K562 (cell line): ENCODE measurements around the gene RNF2. TPM values are rescaled to one million over a fixed set of nuclear protein-coding genes. Genes with fewer than 3 reads are reported as not detected.

Experiments used
- ATAC-seq: fragments of 200-7000 bp; cut with Tn5 transposase; 3 replicates; pipeline ENCODE4 v1.9.1; 2020; ENCODE audit warnings: moderate library complexity
- BruUV-seq: library from RNA; stranded (reverse); fragments of 400-500 nt; replicated peaks from 2 replicates; lab custom pipeline; 2021; lab: Mats Ljungman, UMichigan
- CTCF ChIA-PET: fragments of 300-600 bp; formaldehyde crosslinking; extraction: SDS; loops from one replicate; lab custom pipeline; 2021; ENCODE audit warnings: low intra/inter-chr PET ratio; lab: Yijun Ruan, JAX
- POLR2A ChIA-PET: fragments of 300-600, 350-650 bp; sonication (Branson Sonifier 250); formaldehyde crosslinking; extraction: SDS; loops from one replicate; lab custom pipeline; 2021; ENCODE audit warnings: antibody characterized with exemption, inconsistent platforms; lab: Yijun Ruan, JAX
- DNase-seq, 4 experiments: peaks; one replicate each; pipeline versions ENCODE4 v3.0.0 to v3.0.0-alpha.2; 2011 to 2018; ENCODE audit warnings: low spot score in 3 of 4, mixed read lengths in 3 of 4; ENCODE audit errors: extremely low read depth in 1 of 4
- FAIRE-seq: peaks from 2 replicates; lab custom pipeline; 2011; peaks lifted over from hg19 to GRCh38; lab: Jason Lieb, UNC
- H2AFZ ChIP-seq: 2 replicates; pipeline ENCODE4 v1.6.0; 2011; ENCODE audit warnings: low read depth, low read length, control low read depth, inconsistent platforms
- H3K27ac ChIP-seq: fragments of 200-600 bp; 3 replicates; pipeline ENCODE4 v1.8.0; 2011; ENCODE audit warnings: low read depth, mild to moderate bottlenecking, control low read depth, inconsistent platforms, low read length, moderate library complexity, mixed read lengths; ENCODE audit errors: extremely low read depth
- H3K27me3 ChIP-seq, 2 experiments: fragments of 300-600 bp in 1 of 2; 2 replicates in 1 of 2; 3 replicates in 1 of 2; pipeline versions ENCODE4 v1.6.0 to v1.8.0; 2011; ENCODE audit warnings: inconsistent platforms in 2 of 2, low read length in 2 of 2, mild to moderate bottlenecking in 1 of 2, mixed read lengths in 1 of 2, moderate library complexity in 1 of 2; ENCODE audit not compliant: control insufficient read depth in 2 of 2, insufficient read depth in 2 of 2
- H3K36me3 ChIP-seq: fragments of 300-600 bp; 3 replicates; pipeline ENCODE4 v1.8.0; 2011; ENCODE audit warnings: mild to moderate bottlenecking, low read length, inconsistent platforms; ENCODE audit not compliant: control insufficient read depth, insufficient read depth
- H3K4me1 ChIP-seq, 2 experiments: fragments of 200-600 bp in 1 of 2; replicated peaks in 1 of 2; 2 replicates in 1 of 2; 3 replicates in 1 of 2; pipeline versions ENCODE4 v1.5.1 to v1.8.0; 2011; ENCODE audit warnings: inconsistent platforms in 2 of 2, low read length in 2 of 2, mild to moderate bottlenecking in 1 of 2, mixed read lengths in 1 of 2, moderate library complexity in 1 of 2; ENCODE audit not compliant: control insufficient read depth in 2 of 2, insufficient read depth in 2 of 2
- H3K4me2 ChIP-seq: 2 replicates; pipeline ENCODE4 v1.6.1; 2011; ENCODE audit warnings: low read length, control low read depth, inconsistent platforms, mixed read lengths; ENCODE audit not compliant: insufficient read depth
- H3K4me3 ChIP-seq: fragments of 200-600 bp; sonication (generic), shearing (Covaris generic); 2 replicates; pipeline ENCODE4 v1.5.1; 2016; ENCODE audit warnings: control low read depth, inconsistent platforms
- H3K79me2 ChIP-seq: fragments of 200-600 bp; 3 replicates; pipeline ENCODE4 v1.8.0; 2011; ENCODE audit warnings: low read length, inconsistent platforms; ENCODE audit not compliant: control insufficient read depth, insufficient read depth
- H3K9ac ChIP-seq, 2 experiments: 2 replicates each; pipeline versions ENCODE4 v1.6.0 to v1.6.1; 2011; ENCODE audit warnings: low read depth in 2 of 2, low read length in 2 of 2, control low read depth in 1 of 2, inconsistent platforms in 1 of 2, mild to moderate bottlenecking in 1 of 2, mixed read lengths in 1 of 2; ENCODE audit not compliant: insufficient read depth in 1 of 2
- H3K9me1 ChIP-seq: one replicate; pipeline ENCODE4 v1.6.0; 2011; ENCODE audit warnings: inconsistent platforms, mild to moderate bottlenecking, low read length, moderate library complexity; ENCODE audit not compliant: control insufficient read depth, insufficient read depth
- H3K9me3 ChIP-seq: replicated peaks from 2 replicates; pipeline ENCODE4 v1.5.1; 2011; ENCODE audit warnings: low read depth, low read length, inconsistent platforms; ENCODE audit not compliant: control insufficient read depth, insufficient read depth
- H4K20me1 ChIP-seq: replicated peaks from 2 replicates; pipeline ENCODE4 v1.6.1; 2011; ENCODE audit warnings: low read length, inconsistent platforms, mixed read lengths; ENCODE audit not compliant: control insufficient read depth, insufficient read depth
- FOXK1 ChIP-seq: sonication (generic); formaldehyde crosslinking; IDR thresholded peaks from 2 replicates; pipeline ENCODE4 v1.8.0; 2022; ENCODE audit warnings: missing genetic modification reagents, mild to moderate bottlenecking, borderline replicate concordance
- HIVEP1 ChIP-seq: fragments of 250-450 bp; sonication (Bioruptor Pico); IDR thresholded peaks from 2 replicates; pipeline ENCODE4 v1.4.0; 2020; ENCODE audit warnings: mild to moderate bottlenecking
- HMGN3 ChIP-seq: IDR thresholded peaks from 2 replicates; pipeline ENCODE4 v1.6.1; 2011; ENCODE audit warnings: borderline replicate concordance, low read depth, mild to moderate bottlenecking, mixed read lengths, low read length; ENCODE audit not compliant: insufficient read length; ENCODE audit errors: extremely low read depth
- PREB ChIP-seq: sonication (generic); formaldehyde crosslinking; IDR thresholded peaks from 2 replicates; pipeline ENCODE4 v1.8.1; 2023; ENCODE audit warnings: mild to moderate bottlenecking, missing genetic modification reagents
- SMAD2 ChIP-seq: fragments of 150-350 bp; IDR thresholded peaks from 2 replicates; pipeline ENCODE4 v1.6.1; 2014; ENCODE audit warnings: low read depth, mild to moderate bottlenecking, low read length
- WGBS: fragments of 100-300 bp; shearing (Covaris generic); methylation state at CpG from one replicate; pipeline ENCODE4 v1.1.6; 2016; ENCODE audit warnings: low coverage, mixed read lengths; ENCODE audit not compliant: insufficient coverage; ENCODE audit errors: missing lambda C conversion rate; 5-methylcytosine and 5-hydroxymethylcytosine counted together
- in situ Hi-C: fragments of 300-500 bp; cut with MboI; formaldehyde crosslinking; loops from 4 replicates; pipeline ENCODE4 v1.15.0; 2018; ENCODE audit warnings: inconsistent platforms, mixed read lengths
- intact Hi-C: fragments of 100-400 bp; cut with micrococcal nuclease; formaldehyde crosslinking; loops from 2 replicates; pipeline ENCODE4 v1.14.2; 2022
- polyA plus RNA-seq, 8 experiments: library from polyadenylated mRNA; depleted of rRNA in 4 of 8; stranded (reverse) in 5 of 8; unstranded in 3 of 8; fragments of >200 nt; fragmentation: Nextera tagmentation in 2 of 8; fragmentation: Illumina TruSeq in 1 of 8; extraction: Ambion mirVana in 2 of 8; extraction: Trizol in 1 of 8; gene quantifications; 2 replicates each; pipeline versions ENCODE4 v1.2.1 to v1.2.3, GENCODE V29; 2011 to 2014; ENCODE audit warnings: inconsistent platforms in 1 of 8, missing spikeins in 1 of 8
- total RNA-seq, 7 experiments: library from RNA; depleted of rRNA in 6 of 7; stranded (reverse); fragments of >200 nt in 6 of 7; fragmentation: Illumina TruSeq in 2 of 7; extraction: Trizol in 2 of 7; gene quantifications; 2 replicates each; pipeline versions ENCODE4 v1.2.1 to v1.2.3, GENCODE V29; 2011 to 2021; ENCODE audit warnings: low replicate concordance in 1 of 7
- TF ChIP-seq, protein P1 (sequence below): fragments of 250-450 bp; sonication (Bioruptor Pico); IDR thresholded peaks from 2 replicates; pipeline ENCODE4 v1.5.0; 2020; ENCODE audit warnings: mild to moderate bottlenecking, borderline replicate concordance

RNF2 gene
- total and polyA plus RNA-seq, 9 of the 15 experiments (the other 6 are each of a cell fraction or from before 2014, with no cell fraction given): 7.1 to 66.5 (median 32.9) TPM

DNA sequence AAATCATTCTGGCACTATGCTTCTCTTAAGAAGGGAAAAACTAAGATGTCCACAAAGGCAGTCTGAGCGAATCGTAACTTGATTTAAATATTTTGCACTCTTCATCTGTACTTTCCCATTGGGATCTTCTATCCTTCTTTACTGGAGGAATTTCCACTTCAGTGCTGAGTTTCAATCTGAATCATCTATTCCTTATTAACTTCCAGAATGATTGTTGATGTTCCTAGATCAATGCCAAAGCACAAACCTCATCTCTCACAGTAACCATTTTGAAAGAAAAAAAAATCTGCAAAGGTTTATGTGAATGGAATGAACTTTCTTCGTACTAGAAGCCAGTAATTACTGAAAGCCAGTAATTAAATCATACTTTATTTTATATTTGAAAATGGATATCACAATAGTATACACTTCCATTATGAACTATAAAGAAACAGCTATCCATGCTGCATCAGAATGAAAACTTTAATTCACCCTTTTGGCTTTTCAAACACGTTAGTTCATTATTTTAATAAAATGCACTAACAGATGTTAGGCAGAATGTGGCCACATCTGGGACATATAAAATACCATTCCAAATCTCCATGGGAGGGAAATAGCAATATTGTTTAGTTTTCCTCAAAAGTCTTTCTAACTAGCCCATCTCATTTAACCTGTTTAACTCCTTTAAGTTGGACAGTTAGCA lies 5.5 kb upstream of the RNF2 start:
- BruUV-seq: no TSS peak
- in situ Hi-C loops: no loop called here
- DNase-seq (no peak), ATAC-seq (no peak), FAIRE-seq (no peak)
- no peak overlapping the region for H3K27ac ChIP-seq
- peaks cover 4 to 9% of the 10 kb centered on the region in 2 experiments; a peak in 4 of 5 replicates for H3K4me1 ChIP-seq
- no peak overlapping the region for H3K4me3 ChIP-seq
- no peaks in the 10 kb centered on the region for H4K20me1 ChIP-seq
- 40% methylated on average over 4 of the region's 4 CpGs for WGBS
- H3K4me2 ChIP-seq: no peak overlapping the region
- H3K27me3 ChIP-seq: no peaks in the 10 kb centered on the region
- ChIA-PET POLR2A (interaction anchor here (0.7 to 1.3 kb wide), 2 partner anchors 10 to 24 kb away, joined by 4 to 5 read pairs; no protein-coding TSS in a partner anchor), CTCF (no interaction called here)
- no peak overlapping the region for H2AFZ ChIP-seq
- intact Hi-C loops: loop anchor here (10.0 kb wide), 1 partner anchor 275 kb away; the partner anchor contains the start of gene IVNS1ABP
- H3K9me3 ChIP-seq: no peaks in the 10 kb centered on the region
- H3K9ac ChIP-seq: no peak overlapping the region
- TF ChIP-seq HIVEP1 (no peak), PREB (CRISPR knock-in tag) (no peak), SMAD2 (no peak), FOXK1 (CRISPR knock-in tag) (no peak), HMGN3 (no peak)
- TF ChIP-seq, protein P1, sequence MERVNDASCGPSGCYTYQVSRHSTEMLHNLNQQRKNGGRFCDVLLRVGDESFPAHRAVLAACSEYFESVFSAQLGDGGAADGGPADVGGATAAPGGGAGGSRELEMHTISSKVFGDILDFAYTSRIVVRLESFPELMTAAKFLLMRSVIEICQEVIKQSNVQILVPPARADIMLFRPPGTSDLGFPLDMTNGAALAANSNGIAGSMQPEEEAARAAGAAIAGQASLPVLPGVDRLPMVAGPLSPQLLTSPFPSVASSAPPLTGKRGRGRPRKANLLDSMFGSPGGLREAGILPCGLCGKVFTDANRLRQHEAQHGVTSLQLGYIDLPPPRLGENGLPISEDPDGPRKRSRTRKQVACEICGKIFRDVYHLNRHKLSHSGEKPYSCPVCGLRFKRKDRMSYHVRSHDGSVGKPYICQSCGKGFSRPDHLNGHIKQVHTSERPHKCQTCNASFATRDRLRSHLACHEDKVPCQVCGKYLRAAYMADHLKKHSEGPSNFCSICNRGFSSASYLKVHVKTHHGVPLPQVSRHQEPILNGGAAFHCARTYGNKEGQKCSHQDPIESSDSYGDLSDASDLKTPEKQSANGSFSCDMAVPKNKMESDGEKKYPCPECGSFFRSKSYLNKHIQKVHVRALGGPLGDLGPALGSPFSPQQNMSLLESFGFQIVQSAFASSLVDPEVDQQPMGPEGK (CRISPR knock-in tag): no peak
- H3K9me1 ChIP-seq: no peaks in the 10 kb centered on the region
- no peaks in the 10 kb centered on the region for H3K36me3 ChIP-seq
- H3K79me2 ChIP-seq: no peaks in the 10 kb centered on the region
